GM18508 (cell line): Measurements from ENCODE around the gene RET.

Source experiments
- ATAC-seq: cut with Tn5 transposase; IDR thresholded peaks from one replicate; pipeline ENCODE4 v1.9.1; 2021; ENCODE audit warnings: moderate number of reproducible peaks; ENCODE audit not compliant: insufficient read depth, unreplicated experiment

RET gene

GRCh38 chr10:43155221-43155620, 78.4 kb downstream of the RET start:
- ATAC-seq: no peak

- no peak for ATAC-seq
These were observed 78.9 kb downstream of the RET start for GRCh38 chr10:43155741-43156140.

DNA sequence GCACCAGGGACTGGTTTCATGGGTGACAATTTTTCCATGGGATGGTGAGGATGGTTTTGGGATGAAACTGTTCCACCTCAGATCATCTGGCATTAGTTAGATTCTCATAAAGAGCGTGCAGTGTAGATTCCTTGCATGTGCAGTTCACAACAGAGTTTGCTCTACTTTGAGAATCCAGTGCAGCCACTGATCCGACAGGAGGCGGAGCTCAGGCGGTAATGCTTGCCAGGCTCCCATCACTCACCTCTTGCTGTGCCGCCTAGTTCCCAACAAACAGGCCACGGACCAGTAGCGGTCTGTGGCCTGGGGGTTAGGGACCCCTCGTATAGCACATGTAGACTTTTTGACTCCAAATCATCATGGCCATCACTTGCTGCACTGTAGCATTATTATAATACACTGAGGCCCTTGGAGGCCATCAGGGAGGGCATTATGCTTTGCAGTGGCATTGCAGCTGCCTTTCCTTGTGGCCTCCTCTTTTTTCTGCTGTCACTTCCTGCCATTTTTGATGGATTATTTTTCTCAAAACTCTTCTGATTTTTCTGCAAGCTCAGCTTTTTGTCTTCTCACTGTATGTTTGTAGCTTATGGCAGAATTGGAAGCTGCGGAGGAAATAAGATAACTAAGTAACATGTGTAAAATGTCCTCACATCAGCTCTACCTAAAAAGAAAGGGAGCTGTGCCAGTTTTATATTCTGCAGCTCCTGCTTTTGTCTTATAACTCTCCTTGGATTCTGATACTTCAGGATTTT, 79.9 kb downstream of the RET start:
- ATAC-seq: no peak

- no peak for ATAC-seq
These were observed 81.8 kb downstream of the RET start for GRCh38 chr10:43158636-43159035.

- ATAC-seq: peak; percentile 47
These were observed 83.4 kb downstream of the RET start for GRCh38 chr10:43160046-43160920.

- peak; percentile 87 for ATAC-seq
These were observed 84.0 kb downstream of the RET start for GRCh38 chr10:43160921-43161255.

GRCh38 chr10:43162604-43163003, 85.7 kb downstream of the RET start:
- ATAC-seq: no peak

DNA sequence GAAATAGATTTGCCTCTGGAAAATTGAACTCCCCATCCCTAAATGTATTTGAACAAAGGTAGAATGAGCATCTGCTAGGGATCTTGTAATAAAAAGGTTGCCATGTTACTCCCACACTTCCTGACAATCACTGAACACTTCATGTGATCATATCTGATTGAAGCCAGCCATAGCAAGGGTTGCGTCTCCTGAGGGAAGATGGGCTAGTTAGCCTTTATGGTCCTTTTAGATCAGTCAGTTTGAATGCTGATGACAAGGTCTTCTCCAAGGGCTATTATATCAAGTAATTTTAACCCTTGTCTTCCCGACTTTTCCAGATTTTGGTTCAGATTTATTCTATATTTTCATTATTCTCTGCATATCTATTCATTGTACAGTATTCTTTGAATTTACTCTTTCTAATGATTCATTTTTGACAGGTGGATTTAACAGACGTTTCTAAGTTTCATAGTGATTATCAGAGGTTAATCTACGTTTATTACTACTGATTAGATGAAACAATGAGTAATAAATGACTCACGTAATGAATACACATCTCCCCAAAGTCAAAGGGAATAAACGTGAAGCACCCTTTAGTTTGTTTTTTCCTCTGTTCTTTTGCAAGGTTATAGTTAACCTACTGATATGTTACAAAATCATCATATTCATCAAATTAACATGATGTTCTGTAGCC, 89.5 kb downstream of the RET start:
- no peak for ATAC-seq

DNA sequence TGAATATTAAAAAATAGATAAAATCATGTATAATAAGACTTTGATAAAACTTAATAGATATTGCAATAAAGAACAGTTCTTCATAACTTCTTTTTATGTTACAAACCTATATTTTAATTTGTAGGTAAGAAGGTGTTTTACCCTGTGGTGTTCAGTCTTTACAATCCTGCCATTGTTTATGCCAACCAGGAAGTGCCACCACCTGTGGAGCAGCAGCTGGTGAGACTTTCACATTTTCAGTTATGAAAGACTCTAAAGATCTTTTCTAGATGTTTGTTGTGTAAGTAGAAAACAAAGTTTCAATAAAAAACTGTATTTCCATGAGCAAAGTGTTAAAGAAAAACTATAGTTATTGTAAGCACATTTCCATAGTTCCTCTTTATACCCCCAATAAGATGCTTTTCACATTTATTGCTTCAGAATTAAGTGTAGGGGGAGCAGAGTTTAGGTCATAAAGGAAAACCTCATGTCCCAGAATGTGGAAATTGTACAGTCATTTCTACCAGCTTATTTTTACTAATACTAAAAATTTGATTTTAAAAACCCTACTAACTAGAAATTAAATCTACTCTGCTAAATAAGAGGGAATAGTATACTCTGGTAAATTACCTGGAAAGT, 90.1 kb downstream of the RET start:
- ATAC-seq: peak; percentile 41

GRCh38 chr10:43167498-43167889, 90.6 kb downstream of the RET start:
- no peak for ATAC-seq

GRCh38 chr10:43170491-43170890, 93.6 kb downstream of the RET start:
- no peak for ATAC-seq

- ATAC-seq: no peak
These were observed 95.8 kb downstream of the RET start for GRCh38 chr10:43172645-43173044.

- no peak for ATAC-seq
These were observed 96.3 kb downstream of the RET start for GRCh38 chr10:43173120-43173519.

DNA sequence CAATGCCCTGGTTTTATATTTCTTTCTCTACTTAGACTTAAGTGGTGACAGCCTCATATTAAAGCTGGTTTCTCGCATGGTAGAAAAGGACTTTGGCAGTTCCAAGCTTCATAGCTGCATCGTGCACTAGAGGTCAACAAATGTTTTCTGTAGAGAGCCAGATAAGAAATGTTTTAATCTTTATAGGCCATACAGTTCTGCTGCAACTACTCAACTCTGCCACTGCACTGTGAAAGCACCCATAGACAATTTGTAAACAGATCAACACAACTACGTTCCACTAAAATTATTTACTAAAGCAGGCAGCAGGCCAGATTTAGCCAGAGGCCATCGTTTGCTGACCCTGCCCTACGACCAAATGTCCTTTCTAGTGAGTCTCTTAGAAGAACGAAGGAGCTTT, 98.1 kb downstream of the RET start:
- ATAC-seq: no peak

DNA sequence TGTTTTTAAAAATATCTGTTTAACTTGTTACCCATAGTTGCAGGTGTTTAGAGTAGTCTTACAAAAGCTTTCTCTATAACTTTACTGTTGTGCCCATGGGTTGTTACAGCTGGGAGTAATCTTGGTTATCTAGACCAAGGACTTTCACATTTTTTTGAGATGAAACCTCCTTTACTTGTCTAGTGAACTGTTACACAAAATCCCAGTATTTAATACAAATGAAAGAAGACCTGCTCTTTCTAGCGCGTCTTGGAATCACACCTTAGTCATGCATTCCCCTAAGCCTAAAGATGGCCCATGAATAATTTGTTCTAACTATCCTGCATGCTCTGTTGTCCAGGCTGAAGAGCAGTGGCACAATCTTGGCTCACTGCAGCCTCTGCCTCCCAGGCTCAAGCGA, 99.4 kb downstream of the RET start:
- no peak for ATAC-seq

- ATAC-seq: no peak
These were observed 100.7 kb downstream of the RET start for GRCh38 chr10:43177595-43177994.
